Suppressor macrophage (primary cell): ENCODE data around the gene NABP1.

ENCODE experiments used
- DNase-seq, 4 experiments: peaks; one replicate each; pipeline ENCODE4 v3.0.0-alpha.2; 2020 to 2022

Gene NABP1

GRCh38 chr2:191707542-191707941 lies 29.6 kb downstream of the NABP1 start:
- no peak for DNase-seq

DNA sequence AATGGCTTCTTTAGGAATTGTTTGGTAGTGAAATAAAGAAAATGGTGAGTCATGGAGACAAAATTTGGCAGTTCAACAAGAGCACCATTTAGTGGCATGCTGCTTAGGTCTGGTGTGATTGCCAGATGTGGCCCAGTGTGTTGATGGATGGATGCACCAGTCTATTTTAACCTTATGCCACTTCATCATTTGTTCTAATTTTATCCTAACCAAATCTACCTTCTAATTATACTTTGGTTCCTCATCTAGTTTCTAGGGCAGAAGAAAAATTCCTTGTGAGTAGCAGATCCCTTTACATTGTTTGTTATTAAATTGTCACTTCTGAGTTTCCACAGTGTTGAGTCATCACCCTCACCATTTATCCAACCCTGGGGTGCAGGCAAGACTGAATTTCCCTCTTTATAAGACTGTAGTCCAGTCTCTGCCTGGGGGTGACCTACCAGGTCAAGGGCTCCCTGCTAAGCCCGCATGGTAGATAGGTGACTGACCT lies 32.5 kb downstream of the NABP1 start:
- DNase-seq, result no peak

DNA sequence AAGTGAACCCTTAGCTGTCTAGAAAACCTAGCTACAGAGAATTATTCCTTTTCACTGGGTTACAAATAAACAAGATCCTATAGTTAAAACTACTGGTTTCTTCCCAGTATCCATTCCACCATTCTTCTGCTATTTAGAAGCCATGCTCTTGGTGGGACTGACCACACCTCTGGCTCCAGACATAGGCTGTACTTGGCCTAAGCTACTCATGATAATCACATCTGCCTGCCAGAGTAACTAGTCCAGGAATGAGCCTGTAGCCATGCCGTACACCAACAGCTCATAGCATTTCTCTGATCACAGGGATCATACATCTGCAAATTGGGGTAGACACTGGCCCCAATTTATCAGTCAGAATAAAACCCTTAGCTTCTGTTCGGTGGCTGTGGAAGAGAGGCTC lies 33.7 kb downstream of the NABP1 start:
- no peak for DNase-seq

DNA sequence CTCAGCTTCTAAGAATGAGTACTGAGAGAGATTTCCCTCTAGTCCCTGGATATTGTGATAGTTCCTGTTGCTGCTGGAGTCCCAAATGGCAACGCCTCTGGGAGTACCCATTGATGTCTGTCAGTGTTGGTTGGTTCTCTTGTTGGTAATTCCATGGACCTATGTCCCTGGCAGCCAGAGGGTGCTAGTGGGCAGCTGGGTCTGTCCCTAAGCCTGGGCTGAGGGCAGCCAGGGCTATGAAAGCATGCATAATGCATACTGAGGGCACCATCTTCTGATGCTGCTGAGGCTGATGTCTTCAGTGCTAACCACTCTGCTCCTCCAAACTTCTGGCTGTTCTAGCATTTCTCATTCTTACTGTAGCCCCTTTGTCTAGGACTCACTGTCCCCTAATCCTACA lies 35.9 kb downstream of the NABP1 start:
- peak in 1 of 4 experiments; percentile 16 for DNase-seq

DNA sequence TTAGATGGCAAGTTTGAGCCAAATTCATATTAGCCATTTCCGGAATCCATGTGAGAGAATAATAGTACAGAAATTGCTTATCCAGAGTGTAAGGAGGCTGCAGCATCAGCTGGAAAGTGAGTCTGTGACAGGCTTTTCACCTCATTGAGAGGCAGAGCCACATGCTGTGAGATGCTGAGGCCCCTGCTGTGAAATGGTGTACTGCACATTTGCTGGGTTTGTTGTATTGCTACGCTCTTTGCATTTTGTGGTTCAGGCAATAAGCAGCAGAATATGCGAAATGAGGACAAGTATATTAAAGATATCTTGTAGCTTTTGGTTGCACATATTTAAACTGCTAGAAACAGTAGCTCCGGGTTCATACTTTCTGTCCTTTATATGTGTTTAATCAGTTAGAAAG lies 37.0 kb downstream of the NABP1 start:
- no peak for DNase-seq

DNA sequence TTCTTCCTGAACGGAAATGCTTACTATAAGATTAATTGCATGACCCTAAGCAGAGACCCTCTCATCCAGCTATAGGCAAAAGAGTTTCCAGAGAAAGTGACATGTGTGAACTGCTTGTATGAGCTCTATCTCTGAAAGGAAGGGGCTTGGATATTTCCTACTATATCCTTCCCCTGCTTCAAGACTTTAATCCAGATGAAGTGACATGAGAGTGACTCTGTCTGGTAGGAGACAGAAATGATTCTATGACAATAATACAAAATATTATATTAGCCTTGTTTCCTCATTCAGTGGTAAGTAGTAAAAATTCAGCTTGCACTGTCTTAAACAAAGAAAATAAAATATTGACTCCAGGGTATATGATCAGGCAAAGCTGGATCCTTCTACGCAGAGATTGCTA lies 37.5 kb downstream of the NABP1 start:
- DNase-seq, result no peak

DNA sequence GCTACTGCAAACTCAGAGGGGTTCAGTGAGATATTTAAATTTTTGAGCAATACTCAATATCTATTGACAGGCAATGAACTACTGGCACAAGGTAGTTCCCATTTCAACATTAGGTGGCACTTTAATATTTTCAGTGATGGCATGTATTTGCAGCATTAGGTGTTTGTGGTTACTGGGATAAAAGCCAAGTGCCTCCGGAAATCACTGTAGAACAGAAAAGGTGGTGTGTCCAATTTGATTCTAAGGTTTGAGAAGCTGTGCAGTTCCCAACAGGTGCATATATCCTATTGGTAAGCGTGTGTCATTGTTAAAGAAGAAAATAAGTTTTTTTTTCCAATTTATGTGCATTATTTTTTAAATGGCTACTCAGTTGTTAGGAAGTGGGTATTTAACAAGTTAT lies 41.3 kb downstream of the NABP1 start:
- no peak for DNase-seq

GRCh38 chr2:191719938-191720337 lies 42.0 kb downstream of the NABP1 start:
- no peak for DNase-seq

DNA sequence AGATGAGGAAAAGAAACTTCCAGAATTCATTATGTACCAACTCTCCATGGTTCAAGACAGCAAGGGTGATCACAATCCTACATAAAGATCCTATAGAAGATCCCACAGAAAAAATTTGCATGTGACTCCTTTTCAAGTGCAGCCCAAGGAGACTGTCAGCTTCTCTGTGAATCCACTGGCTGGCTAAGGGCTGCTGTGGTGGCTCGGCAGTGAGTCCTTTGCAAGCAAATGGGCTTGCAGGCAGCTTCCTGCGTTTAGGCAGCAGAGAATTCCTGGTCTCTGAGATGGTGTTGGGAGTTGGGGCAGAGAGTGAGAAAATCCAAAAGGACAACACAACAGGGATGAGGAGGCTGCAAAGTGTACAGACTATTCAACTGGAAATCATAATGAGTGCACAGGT lies 43.4 kb downstream of the NABP1 start:
- no peak for DNase-seq

GRCh38 chr2:191724015-191724414 lies 46.1 kb downstream of the NABP1 start:
- DNase-seq, result no peak

GRCh38 chr2:191728750-191729624 lies 51.1 kb downstream of the NABP1 start:
- peak in 2 of 4 experiments; percentile 39 to 47 for DNase-seq

DNA sequence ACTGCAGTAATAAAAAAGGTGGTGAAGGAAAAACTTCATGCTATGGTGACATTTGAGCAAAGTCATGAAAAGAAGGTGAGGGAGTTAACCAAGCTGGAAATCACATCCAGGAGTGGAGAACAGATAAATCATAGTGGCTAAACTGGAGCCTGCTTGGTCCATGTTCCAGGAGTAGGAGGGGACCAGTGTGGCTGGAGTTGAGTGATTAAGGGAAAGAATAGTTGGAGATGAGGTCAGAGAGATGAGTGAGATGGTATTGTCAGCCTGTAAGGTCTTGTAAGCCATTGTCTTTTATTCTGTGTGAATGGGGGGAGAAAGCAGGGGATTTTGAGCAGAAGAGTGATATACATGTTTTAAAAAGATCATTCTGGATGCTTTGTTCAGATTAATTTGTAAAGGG lies 52.3 kb downstream of the NABP1 start:
- no peak for DNase-seq
